GM18526 (cell line): Measurements from ENCODE around the gene FZD4.

Experiments used
- POLR2A ChIP-seq: IDR thresholded peaks from 3 replicates; pipeline ENCODE4 v1.6.1; 2011; ENCODE audit not compliant: insufficient read length; ENCODE audit errors: extremely low read depth

Gene FZD4

GRCh38 chr11:86901599-86901998 is 53.6 kb downstream of the FZD4 start:
- no peak for TF ChIP-seq POLR2A

GRCh38 chr11:86900162-86900561 is 55.0 kb downstream of the FZD4 start:
- TF ChIP-seq POLR2A: no peak

- no peak for TF ChIP-seq POLR2A
Observed at GRCh38 chr11:86898689-86899088, 56.5 kb downstream of the FZD4 start.

GRCh38 chr11:86896441-86896841 is 58.8 kb downstream of the FZD4 start:
- no peak for TF ChIP-seq POLR2A
